AG09309 (cell line): ENCODE data around the gene CD1E.

ENCODE experiments used
- DNase-seq: peaks from one replicate; pipeline ENCODE4 v3.0.0-alpha.2; 2010; ENCODE audit warnings: low read depth
- H3K4me3 ChIP-seq: 2 replicates; pipeline ENCODE4 v1.5.1; 2011; ENCODE audit warnings: mild to moderate bottlenecking, low read depth, low read length, moderate library complexity; ENCODE audit not compliant: control insufficient read depth
- CTCF ChIP-seq: IDR thresholded peaks from 2 replicates; pipeline ENCODE4 v1.5.1; 2011; ENCODE audit warnings: mild to moderate bottlenecking, low read depth, low read length, inconsistent platforms; ENCODE audit not compliant: insufficient read depth, control insufficient read depth; ENCODE audit errors: missing control alignments

Gene CD1E

DNA sequence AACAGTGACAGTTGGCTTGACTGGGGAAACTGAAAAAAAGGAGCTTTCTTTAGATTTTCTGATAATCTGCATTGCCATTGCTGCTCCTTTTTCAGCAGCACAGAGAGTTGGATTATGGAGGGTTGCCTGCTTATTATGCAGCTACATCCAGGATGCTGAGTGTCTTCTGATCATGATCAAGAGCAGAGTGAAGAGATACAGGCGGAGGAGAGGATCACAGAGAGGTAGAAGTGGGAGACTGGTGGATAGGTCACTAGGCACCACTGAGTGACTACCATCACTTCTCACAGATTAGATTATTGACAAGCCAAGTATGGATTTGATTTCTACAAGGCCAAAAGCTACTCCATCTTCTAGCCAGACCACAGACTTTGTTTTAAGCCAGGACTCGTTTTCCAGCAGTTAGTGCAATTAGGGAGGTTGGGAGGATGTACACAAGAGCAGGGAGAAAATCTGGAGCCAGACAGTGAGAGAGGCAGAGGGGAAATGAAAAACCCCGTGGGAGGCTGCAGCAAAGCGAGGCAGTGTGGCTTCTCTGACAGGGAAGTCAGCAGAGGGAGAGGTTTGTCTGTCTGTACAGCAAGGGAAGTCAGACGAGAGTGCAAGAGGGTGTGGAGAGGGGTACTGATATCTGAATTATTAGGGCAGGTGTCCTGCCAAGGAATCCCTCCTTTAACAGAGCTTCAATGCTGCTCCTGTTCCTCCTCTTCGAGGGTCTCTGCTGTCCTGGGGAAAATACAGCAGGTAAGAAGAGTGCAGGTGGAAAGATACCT lies at the start of gene CD1E:
TSS of gene CD1E (plus strand) at position 592 of the 773 bp plus-strand sequence. CDS start at position 687, 95 bp downstream.
- DNase-seq: no peak
- no peak for TF ChIP-seq CTCF
- no peak within 1 kb of the TSS for H3K4me3 ChIP-seq

- no peak for DNase-seq
Observed at GRCh38 chr1:158310623-158311022, 43.1 kb upstream of the CD1E start.

DNA sequence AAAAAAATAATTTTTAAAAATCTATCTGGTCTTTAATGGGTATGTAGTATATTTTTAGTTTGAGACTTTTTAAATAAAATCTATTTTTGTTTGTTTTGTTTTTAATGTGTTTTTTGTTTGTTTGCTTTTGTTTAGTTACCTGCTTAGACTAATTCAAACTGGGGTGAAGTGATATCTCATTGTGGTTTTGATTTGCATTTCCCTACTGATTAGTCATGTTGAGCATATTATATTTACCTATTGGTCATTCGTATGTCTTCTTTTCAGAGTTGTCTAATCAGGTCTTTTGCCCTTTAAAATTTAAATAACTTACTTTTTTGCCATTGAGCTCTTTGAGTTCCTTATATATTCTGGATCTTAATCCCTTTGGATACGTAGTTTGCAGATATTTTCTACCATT lies 42.6 kb upstream of the CD1E start:
- no peak overlapping the region for H3K4me3 ChIP-seq
- no peak for DNase-seq
- no peak for TF ChIP-seq CTCF

More at GRCh38 chr1:158310623-158311022, 43.1 kb upstream of the CD1E start:
- TF ChIP-seq CTCF: no peak
- H3K4me3 ChIP-seq: no peak overlapping the region

DNA sequence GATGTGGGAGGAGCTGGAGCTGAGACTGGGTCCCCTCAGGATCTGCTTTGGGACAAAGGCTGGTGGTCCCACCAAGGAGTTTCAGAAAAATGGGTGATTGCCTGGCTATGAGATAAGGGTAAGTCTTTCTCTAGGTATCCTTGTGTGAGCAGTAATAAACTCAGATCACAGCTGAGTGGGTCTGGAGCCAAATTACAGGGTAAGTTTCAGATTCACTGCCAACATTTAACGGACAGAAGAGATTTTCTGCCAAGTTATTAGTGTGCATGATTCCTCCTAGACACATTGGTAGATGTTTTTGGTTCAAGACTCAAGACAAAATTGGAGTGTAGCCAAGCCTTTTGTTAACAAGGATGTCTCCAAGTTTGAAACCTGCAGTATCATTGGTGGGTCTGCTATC lies 29.8 kb upstream of the CD1E start:
- H3K4me3 ChIP-seq: no peak overlapping the region
- no peak for DNase-seq
- no peak for TF ChIP-seq CTCF

GRCh38 chr1:158324395-158324794 lies 29.3 kb upstream of the CD1E start:
- no peak for TF ChIP-seq CTCF
- no peak overlapping the region for H3K4me3 ChIP-seq
- DNase-seq: no peak

- no peak overlapping the region for H3K4me3 ChIP-seq
- no peak for DNase-seq
- TF ChIP-seq CTCF: no peak
Observed at GRCh38 chr1:158327481-158327880, 26.2 kb upstream of the CD1E start.
